Suprapubic skin (tissue), 4 donors: ENCODE data around the gene SLC2A9. TPM values are rescaled to one million over a fixed set of nuclear protein-coding genes. Genes with fewer than 3 reads are reported as not detected.

Experiments
- DNase-seq, 2 donors: peaks; one replicate each; pipeline ENCODE4 v3.0.0-alpha.2; 2019; ENCODE audit warnings: low spot score in 2 of 2
- H3K27ac ChIP-seq: fragments of 200-600 bp; sonication (generic); one replicate; pipeline ENCODE4 v1.5.1; 2019
- H3K27me3 ChIP-seq: fragments of 200-600 bp; sonication (generic); one replicate; pipeline ENCODE4 v1.5.1; 2019
- H3K36me3 ChIP-seq: fragments of 200-600 bp; sonication (generic); one replicate; pipeline ENCODE4 v1.5.1; 2019
- H3K4me1 ChIP-seq: fragments of 200-600 bp; sonication (generic); one replicate; pipeline ENCODE4 v1.5.1; 2019
- H3K4me3 ChIP-seq: fragments of 200-600 bp; sonication (generic); one replicate; pipeline ENCODE4 v1.5.1; 2019; ENCODE audit warnings: mild to moderate bottlenecking
- H3K9me3 ChIP-seq: fragments of 200-600 bp; sonication (generic); one replicate; pipeline ENCODE4 v1.5.1; 2019
- EP300 ChIP-seq: sonication (generic); formaldehyde crosslinking; IDR thresholded peaks from one replicate; pipeline ENCODE4 v1.6.1; 2017; ENCODE audit warnings: antibody characterized with exemption
- POLR2A ChIP-seq, 2 donors: fragments of 450-650 bp; IDR thresholded peaks; one replicate each; pipeline ENCODE4 v1.6.1; 2017; ENCODE audit warnings: antibody characterized with exemption in 2 of 2, mild to moderate bottlenecking in 2 of 2, moderate library complexity in 2 of 2
- POLR2AphosphoS5 ChIP-seq, 3 donors: sonication (generic); formaldehyde crosslinking; IDR thresholded peaks; one replicate each; pipeline ENCODE4 v1.6.1; 2017; ENCODE audit warnings: antibody characterized with exemption in 3 of 3
- WGBS: methylation state at CpG from one replicate; pipeline ENCODE4 v1.1.5; 2018; 5-methylcytosine and 5-hydroxymethylcytosine counted together
- total RNA-seq, 4 donors: library from RNA; depleted of rRNA; stranded (reverse); fragments of >200 nt; gene quantifications; one replicate each; pipeline ENCODE4 v1.1.0, GENCODE V29; 2016
- TF ChIP-seq, protein P1 (sequence below), 2 donors: fragments of 200-600 bp in 1 of 2; fragments of 450-650 bp in 1 of 2; sonication (generic) in 1 of 2; IDR thresholded peaks; one replicate each; pipeline ENCODE4 v1.5.1; 2016 to 2019; ENCODE audit warnings: antibody characterized with exemption in 2 of 2, mild to moderate bottlenecking in 1 of 2, moderate library complexity in 1 of 2

SLC2A9 gene
- total RNA-seq, 4 donors from 2014 or later: 3.5 to 9.2 (median 8.1) TPM

DNA sequence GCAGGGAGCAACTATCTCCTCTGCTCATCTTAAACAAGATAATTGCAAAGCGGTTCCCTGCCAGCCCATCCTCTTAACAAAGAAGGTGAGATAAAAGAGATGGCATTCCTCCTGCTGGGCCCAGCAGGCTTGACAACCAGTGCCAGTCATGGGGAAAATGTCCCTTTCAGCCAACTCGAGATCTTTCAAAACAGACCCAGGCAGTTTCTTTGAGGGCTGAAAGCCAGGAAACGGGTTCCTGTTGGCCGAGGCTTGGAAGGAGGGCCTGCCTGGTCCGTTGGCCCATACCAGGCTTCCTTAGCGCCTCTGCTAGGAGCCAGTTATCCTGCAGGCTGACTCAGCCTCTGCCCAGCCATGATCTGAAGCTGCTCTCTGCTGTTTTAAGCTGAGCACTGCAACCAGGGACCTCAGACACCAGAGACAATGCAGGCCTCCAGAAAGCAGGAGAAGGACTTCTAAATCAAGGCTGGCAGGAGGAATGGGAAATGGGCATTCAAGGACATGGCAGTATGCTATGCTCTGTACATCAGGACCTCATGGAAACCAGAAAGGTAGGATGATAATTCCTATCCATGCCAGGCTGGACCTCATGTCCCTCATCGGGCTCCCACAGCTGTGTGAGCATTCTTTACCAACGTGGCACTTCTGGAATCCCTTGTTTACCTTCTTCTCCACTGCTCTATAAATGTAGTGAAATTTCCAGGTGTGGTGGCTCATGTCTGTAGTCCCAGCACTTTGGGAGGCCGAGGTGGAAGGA is 42.4 kb upstream of the SLC2A9 start:
- no peak overlapping the region for H3K27ac ChIP-seq
- 43% methylated on average over 9 of the region's 9 CpGs for WGBS
- peaks cover 9% of the 10 kb centered on the region for H3K4me1 ChIP-seq
- DNase-seq: no peak
- peaks cover 4% of the 10 kb centered on the region for H3K36me3 ChIP-seq
- no peak for TF ChIP-seq POLR2A (IDR thresholded peaks at IDR 0.05)
- TF ChIP-seq, protein P1, sequence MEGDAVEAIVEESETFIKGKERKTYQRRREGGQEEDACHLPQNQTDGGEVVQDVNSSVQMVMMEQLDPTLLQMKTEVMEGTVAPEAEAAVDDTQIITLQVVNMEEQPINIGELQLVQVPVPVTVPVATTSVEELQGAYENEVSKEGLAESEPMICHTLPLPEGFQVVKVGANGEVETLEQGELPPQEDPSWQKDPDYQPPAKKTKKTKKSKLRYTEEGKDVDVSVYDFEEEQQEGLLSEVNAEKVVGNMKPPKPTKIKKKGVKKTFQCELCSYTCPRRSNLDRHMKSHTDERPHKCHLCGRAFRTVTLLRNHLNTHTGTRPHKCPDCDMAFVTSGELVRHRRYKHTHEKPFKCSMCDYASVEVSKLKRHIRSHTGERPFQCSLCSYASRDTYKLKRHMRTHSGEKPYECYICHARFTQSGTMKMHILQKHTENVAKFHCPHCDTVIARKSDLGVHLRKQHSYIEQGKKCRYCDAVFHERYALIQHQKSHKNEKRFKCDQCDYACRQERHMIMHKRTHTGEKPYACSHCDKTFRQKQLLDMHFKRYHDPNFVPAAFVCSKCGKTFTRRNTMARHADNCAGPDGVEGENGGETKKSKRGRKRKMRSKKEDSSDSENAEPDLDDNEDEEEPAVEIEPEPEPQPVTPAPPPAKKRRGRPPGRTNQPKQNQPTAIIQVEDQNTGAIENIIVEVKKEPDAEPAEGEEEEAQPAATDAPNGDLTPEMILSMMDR (IDR thresholded peaks at IDR 0.05): peak in 1 of 2 donors; percentile 78
- H3K27me3 ChIP-seq: no peaks in the 10 kb centered on the region
- H3K9me3 ChIP-seq: peaks cover 3% of the 10 kb centered on the region
- no peak overlapping the region for H3K4me3 ChIP-seq

DNA sequence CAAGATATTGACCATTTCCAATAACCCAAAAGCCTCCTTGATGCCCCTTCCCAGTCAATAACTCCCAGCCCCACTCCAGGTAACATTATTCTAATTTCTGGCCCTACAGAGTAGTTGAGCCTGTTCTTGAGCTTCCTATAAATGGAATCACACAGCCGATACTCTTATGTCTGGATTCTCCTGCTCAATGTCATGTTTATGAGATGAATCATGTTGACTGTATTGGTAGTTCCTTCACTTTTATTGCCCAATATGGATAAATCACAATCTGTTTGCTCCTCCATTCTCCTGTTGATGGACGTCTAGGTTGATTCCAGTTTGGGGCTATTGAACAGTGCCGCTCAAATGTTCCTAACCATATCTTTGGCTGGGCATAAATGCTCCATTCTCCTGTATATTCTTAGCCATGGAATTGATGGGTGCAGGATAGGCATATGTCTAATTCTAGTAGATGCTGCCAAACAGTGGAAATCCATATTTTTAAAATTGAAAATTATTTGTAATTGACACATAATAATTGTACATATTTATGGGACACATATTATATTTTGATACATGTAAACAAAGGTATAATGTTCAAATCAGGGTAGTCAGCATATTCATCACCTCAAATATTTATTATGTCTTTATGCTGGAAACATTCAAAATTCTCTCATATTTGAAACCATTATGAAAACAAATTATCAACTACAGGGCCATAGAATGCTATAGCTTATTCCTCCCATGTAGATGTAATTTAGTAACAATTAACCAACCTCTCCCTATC is 40.5 kb upstream of the SLC2A9 start:
- Histone ChIP-seq H3K9me3 (peaks cover 3% of the 10 kb centered on the region), H3K4me3 (no peak overlapping the region), H3K27me3 (no peaks in the 10 kb centered on the region), H3K4me1 (peaks cover 9% of the 10 kb centered on the region), H3K27ac (no peak overlapping the region), H3K36me3 (peaks cover 4% of the 10 kb centered on the region)
- TF ChIP-seq POLR2AphosphoS5 (IDR thresholded peaks at IDR 0.05) (no peak), EP300 (no peak), POLR2A (IDR thresholded peaks at IDR 0.05) (no peak)
- TF ChIP-seq, protein P1 (IDR thresholded peaks at IDR 0.05): no peak
- DNase-seq: no peak
- WGBS: 73% methylated on average over 3 of the region's 3 CpGs

DNA sequence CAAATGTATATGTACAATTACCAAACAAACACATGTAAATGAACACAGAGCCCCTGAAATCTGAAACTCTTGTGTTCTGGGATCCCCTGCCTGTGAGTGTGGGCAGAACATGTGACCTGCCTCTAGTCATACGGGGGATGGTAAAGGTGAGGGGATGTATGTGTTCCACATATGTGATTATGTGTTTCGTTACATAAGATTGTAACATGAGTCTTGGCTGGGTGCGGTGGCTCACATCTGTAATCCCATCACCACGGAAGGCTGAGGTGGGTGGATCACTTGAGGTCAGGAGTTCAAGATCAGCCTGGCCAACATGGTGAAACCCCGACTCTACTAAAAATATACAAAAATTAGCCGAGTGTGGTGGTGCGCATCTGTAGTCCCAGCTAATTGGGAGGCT is 37.1 kb upstream of the SLC2A9 start:
- DNase-seq: no peak
- H3K4me3 ChIP-seq: no peak overlapping the region
- H3K4me1 ChIP-seq: peaks cover 4% of the 10 kb centered on the region
- WGBS: 97% methylated on average over 7 of the region's 7 CpGs
- TF ChIP-seq POLR2AphosphoS5 (IDR thresholded peaks at IDR 0.05): no peak
- TF ChIP-seq, protein P1 (IDR thresholded peaks at IDR 0.05): no peak
- TF ChIP-seq POLR2A (IDR thresholded peaks at IDR 0.05): no peak
- TF ChIP-seq EP300: no peak
- H3K27ac ChIP-seq: no peak overlapping the region
- no peaks in the 10 kb centered on the region for H3K36me3 ChIP-seq
- peaks cover 3% of the 10 kb centered on the region for H3K9me3 ChIP-seq
- H3K27me3 ChIP-seq: no peaks in the 10 kb centered on the region

DNA sequence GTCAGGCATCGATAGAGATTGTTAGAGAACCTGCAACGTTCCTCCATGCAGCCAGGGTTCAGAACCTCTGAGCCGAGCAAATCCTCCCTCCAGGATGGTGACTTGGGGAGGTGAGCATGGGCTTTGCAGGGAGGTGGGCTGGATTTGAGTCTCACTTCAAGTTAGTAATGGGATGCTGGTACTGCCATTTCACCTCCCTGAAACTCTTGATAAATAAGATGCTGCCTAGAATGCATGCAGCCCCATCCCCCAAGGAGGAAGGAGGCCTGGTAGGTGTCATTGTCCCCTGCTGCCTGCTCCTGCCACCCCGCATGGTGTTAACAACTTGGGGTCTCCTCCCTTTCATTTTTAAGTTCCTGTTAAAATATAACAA is 35.7 kb upstream of the SLC2A9 start:
- Histone ChIP-seq H3K4me1 (peaks cover 3% of the 10 kb centered on the region), H3K4me3 (no peak overlapping the region), H3K27me3 (no peaks in the 10 kb centered on the region), H3K9me3 (peaks cover 3% of the 10 kb centered on the region), H3K27ac (no peak overlapping the region), H3K36me3 (no peaks in the 10 kb centered on the region)
- TF ChIP-seq, protein P1 (IDR thresholded peaks at IDR 0.05): no peak
- TF ChIP-seq POLR2A (IDR thresholded peaks at IDR 0.05) (no peak), POLR2AphosphoS5 (IDR thresholded peaks at IDR 0.05) (no peak), EP300 (no peak)
- WGBS: 87% methylated on average over 4 of the region's 4 CpGs
- no peak for DNase-seq

DNA sequence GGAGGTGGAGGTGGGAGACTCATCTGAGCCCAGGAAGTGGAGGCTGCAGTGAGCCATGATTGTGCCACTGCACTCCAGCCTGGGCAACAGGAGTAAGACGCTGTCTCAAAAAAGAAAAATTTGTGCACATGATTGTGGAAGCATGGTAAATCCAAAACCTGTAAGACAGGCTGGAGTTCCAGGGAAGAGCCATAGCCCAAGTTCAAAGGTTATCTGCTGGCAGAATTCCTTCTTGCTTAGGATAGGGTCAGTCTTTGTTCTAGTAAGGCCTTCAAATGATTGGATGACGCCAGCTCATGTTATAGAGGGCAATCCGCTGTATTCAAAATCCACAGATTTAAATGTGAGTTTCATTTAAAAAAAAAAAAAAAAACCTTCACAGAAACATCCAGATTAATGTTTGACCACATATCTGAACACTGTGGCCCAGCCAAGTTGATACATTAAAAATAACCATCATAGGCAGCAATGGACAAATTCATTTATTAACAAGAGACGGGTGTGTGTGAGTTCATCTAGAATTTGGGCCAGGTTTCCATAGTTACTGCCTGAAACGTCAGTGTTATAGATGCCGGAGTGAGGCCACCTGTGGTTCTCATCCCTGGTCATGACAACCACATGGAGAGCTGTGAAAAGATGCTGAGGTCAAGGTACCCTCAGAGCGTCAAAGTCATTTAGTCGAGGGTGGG is 35.2 kb upstream of the SLC2A9 start:
- TF ChIP-seq, protein P1 (IDR thresholded peaks at IDR 0.05): no peak
- no peak for TF ChIP-seq EP300
- TF ChIP-seq POLR2A (IDR thresholded peaks at IDR 0.05): no peak
- no peak for TF ChIP-seq POLR2AphosphoS5 (IDR thresholded peaks at IDR 0.05)
- H3K4me1 ChIP-seq: peaks cover 3% of the 10 kb centered on the region
- H3K9me3 ChIP-seq: peaks cover 3% of the 10 kb centered on the region
- no peaks in the 10 kb centered on the region for H3K27me3 ChIP-seq
- no peaks in the 10 kb centered on the region for H3K36me3 ChIP-seq
- DNase-seq: no peak
- H3K27ac ChIP-seq: no peak overlapping the region
- WGBS: 82% methylated on average over 8 of the region's 8 CpGs
- H3K4me3 ChIP-seq: no peak overlapping the region
